SK-N-SH (cell line): ENCODE measurements around the gene IL13.

Experiments used
- CHD2 ChIP-seq: fragments of 150-350 bp; IDR thresholded peaks from 2 replicates; pipeline ENCODE4 v1.6.1; 2018; ENCODE audit warnings: low read length; ENCODE audit not compliant: partially characterized antibody
- EP300 ChIP-seq, 2 experiments: IDR thresholded peaks; 2 replicates each; pipeline versions ENCODE4 v1.4.0 to v1.6.1; 2012; ENCODE audit warnings: borderline replicate concordance in 1 of 2, low read depth in 1 of 2, low read length in 1 of 2
- FOXJ3 ChIP-seq: sonication (generic); formaldehyde crosslinking; IDR thresholded peaks from 2 replicates; pipeline ENCODE4 v1.5.1; 2020; ENCODE audit warnings: mild to moderate bottlenecking, missing genetic modification reagents
- FOXM1 ChIP-seq: IDR thresholded peaks from 2 replicates; pipeline ENCODE4 v1.4.0; 2012; ENCODE audit warnings: low read depth, mild to moderate bottlenecking
- GABPA ChIP-seq: IDR thresholded peaks from 2 replicates; pipeline ENCODE4 v1.4.0; 2012; ENCODE audit warnings: low read depth, mild to moderate bottlenecking
- POLR2AphosphoS5 ChIP-seq: IDR thresholded peaks from 2 replicates; pipeline ENCODE4 v1.6.1; 2012; ENCODE audit warnings: low read depth, low read length
- RAD21 ChIP-seq: IDR thresholded peaks from 2 replicates; pipeline ENCODE4 v1.6.1; 2012; ENCODE audit warnings: mild to moderate bottlenecking, low read length
- RXRA ChIP-seq: IDR thresholded peaks from 2 replicates; pipeline ENCODE4 v1.4.0; 2012; ENCODE audit warnings: low read depth, mild to moderate bottlenecking, borderline replicate concordance
- SMC3 ChIP-seq: IDR thresholded peaks from 2 replicates; pipeline ENCODE4 v1.6.1; 2012; ENCODE audit warnings: low read depth, low read length, improper control_type of control experiment
- YY1 ChIP-seq: IDR thresholded peaks from 2 replicates; pipeline ENCODE4 v1.4.0; 2012; ENCODE audit warnings: low read depth, mild to moderate bottlenecking
- TF ChIP-seq, protein P1 (sequence below): fragments of 200-600 bp; sonication (generic); IDR thresholded peaks from 2 replicates; pipeline ENCODE4 v1.6.1; 2017; ENCODE audit warnings: antibody characterized with exemption, mild to moderate bottlenecking, moderate library complexity

DNA sequence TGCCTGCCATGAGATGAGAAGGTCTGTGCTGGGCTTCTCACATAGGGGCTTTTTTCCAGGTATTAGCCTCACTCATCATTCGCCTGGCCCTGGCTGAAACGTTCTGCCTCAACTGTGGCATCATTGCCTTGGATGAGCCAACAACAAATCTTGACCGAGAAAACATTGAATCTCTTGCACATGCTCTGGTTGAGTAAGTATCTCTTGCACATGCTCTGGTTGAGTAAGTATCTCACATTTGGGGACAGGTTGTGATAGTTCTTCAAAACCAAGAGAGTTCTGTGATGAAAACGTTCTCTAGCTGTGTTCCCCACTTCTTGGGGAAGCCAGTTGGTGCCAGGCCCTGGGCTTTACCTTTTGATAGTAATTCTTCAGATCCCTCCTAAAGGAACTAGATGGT, 17.4 kb upstream of the IL13 start:
- TF ChIP-seq FOXJ3: no peak
- no peak for TF ChIP-seq FOXM1
- TF ChIP-seq, protein P1, sequence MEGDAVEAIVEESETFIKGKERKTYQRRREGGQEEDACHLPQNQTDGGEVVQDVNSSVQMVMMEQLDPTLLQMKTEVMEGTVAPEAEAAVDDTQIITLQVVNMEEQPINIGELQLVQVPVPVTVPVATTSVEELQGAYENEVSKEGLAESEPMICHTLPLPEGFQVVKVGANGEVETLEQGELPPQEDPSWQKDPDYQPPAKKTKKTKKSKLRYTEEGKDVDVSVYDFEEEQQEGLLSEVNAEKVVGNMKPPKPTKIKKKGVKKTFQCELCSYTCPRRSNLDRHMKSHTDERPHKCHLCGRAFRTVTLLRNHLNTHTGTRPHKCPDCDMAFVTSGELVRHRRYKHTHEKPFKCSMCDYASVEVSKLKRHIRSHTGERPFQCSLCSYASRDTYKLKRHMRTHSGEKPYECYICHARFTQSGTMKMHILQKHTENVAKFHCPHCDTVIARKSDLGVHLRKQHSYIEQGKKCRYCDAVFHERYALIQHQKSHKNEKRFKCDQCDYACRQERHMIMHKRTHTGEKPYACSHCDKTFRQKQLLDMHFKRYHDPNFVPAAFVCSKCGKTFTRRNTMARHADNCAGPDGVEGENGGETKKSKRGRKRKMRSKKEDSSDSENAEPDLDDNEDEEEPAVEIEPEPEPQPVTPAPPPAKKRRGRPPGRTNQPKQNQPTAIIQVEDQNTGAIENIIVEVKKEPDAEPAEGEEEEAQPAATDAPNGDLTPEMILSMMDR: no peak
- TF ChIP-seq SMC3: no peak
- TF ChIP-seq POLR2AphosphoS5: no peak
- TF ChIP-seq RAD21: no peak
- TF ChIP-seq EP300 (IDR thresholded peaks at IDR 0.05; ENCODE audit: borderline replicate concordance in 1 of 2, low read depth in 1 of 2, low read length in 1 of 2): no peak
- no peak for TF ChIP-seq YY1
- no peak for TF ChIP-seq CHD2
- TF ChIP-seq GABPA: no peak
- no peak for TF ChIP-seq RXRA
